NAMALWA (cell line): ENCODE results near the gene GPR137.
A peak's percentile ranks its signal among the peaks of the same experiment; 100 is the strongest.

Experiments
- DNase-seq: peaks from one replicate; pipeline ENCODE4 v3.0.0-alpha.2; 2015; ENCODE audit warnings: low spot score

The GPR137 gene

GRCh38 chr11:64264371-64264852, 21.2 kb upstream of the GPR137 start:
- no peak for DNase-seq

- DNase-seq, result no peak
Observed at GRCh38 chr11:64265176-64266160, 20.2 kb upstream of the GPR137 start.

DNA sequence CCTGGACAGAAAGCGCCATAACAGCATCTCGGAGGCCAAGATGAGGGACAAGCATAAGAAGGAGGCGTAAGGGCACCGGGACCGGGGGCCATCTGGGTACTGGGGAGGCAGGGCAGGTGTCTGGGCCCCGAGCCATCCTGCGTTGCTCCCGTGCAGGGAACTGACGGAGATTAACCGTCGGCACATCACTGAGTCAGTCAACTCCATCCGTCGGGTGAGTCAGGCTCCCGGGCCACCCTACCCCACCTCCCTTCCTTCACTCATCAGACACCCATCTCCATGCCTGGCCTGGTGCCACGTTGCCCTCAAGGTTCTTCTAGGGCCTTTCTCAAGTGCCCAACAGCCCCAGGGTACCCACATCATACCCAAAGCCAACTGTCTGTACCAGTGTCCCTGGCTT, 19.3 kb upstream of the GPR137 start:
- DNase-seq, result no peak

DNA sequence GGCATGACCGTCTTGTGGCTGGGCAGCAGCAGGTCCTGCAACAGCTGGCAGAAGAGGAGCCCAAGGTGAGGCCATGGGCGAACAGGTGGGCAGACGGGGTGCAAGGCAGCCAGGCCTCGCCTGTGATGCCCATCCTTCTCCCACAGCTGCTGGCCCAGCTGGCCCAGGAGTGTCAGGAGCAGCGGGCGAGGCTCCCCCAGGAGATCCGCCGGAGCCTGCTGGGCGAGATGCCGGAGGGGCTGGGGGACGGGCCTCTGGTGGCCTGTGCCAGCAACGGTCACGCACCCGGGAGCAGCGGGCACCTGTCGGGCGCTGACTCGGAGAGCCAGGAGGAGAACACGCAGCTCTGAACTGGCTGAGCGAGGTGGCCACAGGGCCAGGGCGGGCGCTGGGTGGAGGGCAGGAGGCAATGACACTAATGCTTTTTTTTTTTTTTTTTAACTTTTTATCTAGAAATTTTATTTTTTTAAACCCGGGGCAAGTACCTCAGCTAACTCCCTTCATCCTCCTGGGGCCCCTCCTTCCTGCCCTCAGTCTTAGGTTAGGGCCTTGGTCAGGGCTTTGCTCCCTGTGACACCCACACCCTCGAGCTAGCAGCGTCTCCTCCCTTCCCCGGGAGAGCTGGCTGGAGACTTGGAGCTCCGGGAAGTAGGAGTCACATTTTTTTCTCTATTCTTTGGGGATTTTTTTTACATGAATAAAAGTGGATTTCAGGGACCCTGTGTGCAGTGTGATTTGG, 18.3 kb upstream of the GPR137 start:
- DNase-seq, result no peak

DNA sequence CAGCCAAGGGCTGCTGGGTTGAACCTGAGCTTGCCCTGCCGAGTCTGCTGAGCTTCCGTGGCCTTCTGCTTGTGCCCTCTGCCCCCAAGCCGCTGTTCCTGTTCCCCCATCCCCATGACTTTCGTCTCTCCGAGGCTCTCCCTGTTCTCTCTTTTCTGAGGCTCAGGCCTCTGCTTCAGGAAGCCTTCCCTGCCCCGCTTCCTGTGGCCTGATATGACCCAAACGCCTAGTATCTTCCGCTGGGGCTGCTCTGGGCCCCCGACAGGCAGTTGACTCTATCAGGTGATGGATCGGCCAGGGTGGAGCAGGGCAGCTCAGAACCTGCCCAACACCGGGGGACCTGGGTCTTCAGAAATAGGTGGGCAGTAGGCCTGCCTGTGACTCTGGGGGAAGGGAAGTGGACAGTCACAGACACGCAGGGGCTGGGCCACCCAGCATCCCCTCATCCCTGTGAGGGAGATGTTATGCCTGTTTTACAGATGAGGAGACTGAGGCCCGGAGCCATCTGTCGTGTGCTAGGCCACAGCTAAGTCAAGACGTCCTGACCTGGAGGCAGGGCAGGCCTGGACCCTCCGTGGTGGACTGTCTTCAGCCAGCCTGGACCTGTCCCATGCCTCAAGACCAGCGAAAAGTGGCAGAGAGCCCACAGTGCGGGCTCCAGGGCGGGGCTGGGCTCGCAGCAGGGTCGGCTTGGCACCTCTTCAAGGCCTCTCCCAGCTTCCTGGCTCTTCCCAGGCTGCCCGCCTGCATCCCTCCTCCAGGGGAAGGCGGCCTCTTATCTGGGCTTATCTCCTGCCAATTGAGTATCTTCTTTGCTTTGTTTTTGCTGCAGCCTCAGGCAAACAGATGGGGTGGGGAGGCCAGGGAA, 17.4 kb upstream of the GPR137 start:
- DNase-seq, result no peak

DNA sequence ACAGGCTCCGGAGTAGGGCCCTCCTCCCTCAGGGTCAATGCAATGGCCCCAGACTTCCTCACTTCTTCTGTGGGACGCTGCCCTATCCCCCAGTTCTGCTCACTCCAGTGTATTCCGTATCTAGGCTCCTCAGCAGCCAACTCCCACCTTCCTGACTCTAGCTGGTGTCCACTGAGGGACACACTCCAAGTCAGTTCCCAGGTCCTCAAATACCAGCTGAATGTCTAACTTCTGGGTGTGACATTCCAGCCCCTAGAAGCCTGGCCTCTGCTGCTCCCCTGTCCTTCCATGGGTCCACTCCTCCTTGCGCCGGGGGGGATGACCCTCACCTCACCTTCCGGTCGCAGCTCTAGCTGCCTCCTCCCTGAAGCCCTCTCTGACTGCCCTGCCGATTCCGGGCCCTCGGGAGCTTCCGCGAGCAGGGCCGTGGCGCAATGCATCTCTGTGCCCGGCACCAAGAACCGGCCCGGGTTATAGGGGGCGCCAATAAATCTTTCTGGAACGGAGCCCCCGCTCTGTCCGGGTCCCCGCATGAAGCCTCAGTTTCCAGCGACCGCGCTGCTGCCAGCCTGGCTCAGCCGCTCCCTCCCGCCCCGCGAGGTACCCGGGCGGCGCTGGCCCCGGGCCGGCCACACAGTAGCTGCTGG, 16.6 kb upstream of the GPR137 start:
- DNase-seq, result peak; percentile 50

DNA sequence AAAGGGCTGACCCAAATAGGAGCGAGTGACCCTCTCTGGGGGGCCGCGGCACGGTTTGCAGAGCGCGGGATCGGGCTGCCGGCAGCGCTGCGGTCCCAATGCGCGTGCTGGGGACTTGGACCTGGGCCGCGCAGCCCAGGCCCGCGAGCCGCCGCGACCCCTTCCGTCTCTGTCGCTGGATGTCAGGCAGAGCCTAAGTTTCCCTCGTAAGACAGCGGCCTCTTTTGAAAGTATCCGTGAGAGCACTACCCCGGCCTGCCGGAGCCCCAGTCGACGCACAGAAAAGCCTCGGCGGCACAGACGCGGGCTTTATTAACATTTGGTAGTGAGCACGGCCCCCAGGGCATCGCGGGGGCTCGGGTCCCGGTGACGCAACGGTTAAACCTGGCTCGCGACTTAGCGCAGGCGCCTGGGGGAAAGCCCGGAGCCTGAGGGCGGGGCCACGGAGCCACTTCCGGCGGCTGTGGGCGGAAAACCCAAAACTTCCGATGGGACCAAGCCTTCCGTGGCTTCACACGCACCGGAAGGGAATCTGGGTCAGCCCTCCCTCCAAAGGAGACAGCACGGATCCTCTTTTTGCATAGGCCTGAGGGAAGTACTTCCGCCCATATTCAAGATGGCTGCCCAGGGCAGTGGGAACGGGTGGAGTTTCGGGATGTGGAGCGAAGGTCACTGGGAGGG, 16.0 kb upstream of the GPR137 start:
- DNase-seq, result peak; percentile 99

DNA sequence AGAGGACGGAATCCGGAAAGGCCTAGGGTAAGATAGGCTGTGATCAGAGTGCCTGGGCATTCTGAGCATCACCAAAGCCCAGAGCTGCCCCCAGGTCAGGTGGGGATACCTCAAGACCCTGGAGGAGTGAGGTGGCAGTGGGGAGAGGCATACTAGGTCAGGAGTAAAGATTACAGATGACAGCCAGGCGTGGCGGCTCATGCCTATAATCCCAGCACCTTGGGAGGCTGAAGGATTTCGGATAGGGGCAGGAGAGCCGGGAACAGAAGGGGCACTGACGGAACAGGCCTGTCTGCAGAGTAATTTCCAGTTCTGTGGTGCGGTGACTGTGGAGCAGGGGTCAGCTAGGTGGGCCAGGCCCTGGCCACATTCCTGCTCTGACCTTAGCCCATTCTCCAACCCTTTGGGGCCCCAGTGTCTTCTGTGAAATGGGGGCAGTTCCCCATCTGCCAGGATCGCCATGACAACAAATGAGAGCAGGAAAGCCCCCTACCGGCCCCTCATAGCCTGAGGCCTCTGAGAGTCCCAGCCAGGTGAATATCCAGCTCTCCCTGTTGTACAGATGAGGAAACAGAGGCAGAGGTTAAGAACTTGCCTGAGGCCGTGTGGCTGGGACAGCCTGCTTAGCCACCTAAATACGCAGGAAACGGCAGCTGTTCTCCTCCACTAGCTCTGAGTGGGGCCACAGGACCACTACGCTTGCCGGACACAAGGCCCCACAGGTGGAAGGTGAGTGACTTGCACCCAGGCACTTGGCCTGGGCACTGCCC, 10.4 kb upstream of the GPR137 start:
- no peak for DNase-seq

DNA sequence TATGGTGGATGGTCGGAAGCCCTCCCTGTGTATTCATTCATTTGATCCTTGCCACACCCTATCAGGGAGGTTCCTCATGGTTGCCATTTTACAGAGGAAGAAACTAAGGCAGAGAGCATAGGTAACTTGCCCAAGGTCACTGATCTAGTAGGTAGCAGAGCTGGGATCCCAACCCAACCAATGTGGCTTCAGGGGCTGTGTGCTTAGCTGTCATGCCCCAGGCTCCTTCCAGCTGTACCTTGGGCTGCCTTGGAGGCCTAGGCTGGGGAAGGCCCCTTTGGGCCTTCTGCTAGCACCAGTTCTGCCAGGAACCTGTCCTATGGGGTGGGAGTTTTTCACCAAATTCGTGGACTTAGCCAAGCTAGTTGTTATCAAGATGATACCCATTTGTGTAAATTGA, 9.8 kb upstream of the GPR137 start:
- DNase-seq, result no peak

GRCh38 chr11:64276653-64277431, 8.8 kb upstream of the GPR137 start:
- DNase-seq, result no peak

DNA sequence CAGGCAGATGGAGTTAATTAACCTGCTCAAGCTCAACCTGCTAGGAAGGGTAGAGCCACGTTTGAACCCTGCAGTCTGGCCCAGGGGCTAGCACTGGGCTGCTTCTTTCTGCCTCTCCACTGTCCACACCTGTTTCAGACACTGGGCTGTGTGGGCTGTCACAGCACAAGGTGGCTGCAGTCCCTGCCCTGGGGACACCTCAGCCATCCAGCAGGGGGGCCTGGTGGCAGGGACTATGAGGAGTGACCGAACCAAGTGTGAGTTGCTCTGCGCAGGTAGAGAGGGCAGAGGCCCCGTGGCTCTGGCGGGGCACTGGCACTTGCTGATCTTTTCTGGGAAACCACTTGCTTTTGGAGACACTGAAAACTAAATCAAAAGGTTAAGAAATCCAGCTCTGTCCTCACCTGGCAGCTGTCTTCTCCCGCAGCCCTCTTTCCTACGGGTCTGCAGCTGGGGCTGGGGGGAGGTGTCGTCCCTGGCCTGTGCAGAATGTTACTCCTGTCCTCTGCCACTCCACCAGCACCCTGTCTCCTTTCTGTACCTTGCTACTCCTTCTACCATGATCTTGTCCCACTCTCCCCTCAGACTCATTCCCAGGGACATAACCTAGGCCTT, 7.0 kb upstream of the GPR137 start:
- no peak for DNase-seq

DNA sequence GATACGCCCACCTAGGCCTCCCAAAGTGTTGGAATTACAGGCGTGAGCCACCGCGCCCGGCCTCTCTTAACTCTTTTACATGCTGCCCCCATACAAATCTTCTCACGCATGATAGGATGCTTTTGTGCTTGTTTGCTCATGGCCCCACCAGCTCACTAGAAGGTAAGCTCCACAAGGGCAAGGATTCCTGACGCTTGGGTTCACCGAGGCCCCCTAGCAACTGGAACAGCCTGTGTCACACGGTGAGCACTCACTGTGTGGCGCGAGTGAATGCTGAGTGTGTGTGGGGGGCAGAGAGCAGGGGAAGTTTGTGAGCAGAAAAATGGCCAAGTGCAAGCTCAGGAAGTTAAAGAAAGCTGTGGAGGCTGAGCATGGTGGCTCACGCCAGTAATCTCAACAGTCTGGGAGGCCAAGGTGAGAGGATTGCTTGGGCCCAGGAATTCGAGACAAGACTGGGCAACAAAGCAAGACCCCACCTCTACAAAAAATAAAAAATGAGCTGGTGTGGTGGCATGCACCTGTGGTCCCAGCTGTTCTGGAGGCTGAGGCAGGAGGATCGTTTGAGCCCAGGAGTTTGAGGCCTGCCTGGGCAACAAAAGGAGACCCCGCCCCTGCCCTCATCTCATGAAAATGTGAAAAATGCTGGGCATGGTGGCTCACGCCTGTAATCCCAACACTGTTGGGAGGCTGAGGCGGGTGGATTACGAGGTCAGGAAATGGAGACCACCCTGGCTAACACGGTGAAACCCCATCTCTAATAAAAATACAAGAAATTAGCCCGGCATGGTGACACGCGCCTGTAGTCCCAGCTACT, 3.5 kb upstream of the GPR137 start:
- DNase-seq, result no peak

DNA sequence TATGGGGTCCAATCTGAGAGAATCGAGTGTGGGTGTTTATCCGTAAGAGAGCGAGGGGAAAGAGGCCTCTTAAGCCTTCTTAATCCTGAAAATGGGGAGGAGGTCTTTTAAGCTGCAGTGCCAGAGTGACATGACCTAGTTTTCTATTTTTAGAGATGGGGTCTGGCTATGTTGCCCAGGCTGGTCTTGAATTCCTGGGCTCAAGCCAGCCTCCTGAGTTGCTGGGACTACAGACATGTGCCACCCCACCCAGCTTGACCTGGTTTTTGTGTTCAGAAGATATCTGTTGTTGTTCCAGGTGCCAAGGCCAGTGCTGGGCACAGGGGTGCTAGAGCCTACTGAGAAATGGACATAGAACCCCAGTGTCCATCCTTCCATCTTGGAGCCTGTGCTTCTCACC, 2.6 kb upstream of the GPR137 start:
- no peak for DNase-seq

DNA sequence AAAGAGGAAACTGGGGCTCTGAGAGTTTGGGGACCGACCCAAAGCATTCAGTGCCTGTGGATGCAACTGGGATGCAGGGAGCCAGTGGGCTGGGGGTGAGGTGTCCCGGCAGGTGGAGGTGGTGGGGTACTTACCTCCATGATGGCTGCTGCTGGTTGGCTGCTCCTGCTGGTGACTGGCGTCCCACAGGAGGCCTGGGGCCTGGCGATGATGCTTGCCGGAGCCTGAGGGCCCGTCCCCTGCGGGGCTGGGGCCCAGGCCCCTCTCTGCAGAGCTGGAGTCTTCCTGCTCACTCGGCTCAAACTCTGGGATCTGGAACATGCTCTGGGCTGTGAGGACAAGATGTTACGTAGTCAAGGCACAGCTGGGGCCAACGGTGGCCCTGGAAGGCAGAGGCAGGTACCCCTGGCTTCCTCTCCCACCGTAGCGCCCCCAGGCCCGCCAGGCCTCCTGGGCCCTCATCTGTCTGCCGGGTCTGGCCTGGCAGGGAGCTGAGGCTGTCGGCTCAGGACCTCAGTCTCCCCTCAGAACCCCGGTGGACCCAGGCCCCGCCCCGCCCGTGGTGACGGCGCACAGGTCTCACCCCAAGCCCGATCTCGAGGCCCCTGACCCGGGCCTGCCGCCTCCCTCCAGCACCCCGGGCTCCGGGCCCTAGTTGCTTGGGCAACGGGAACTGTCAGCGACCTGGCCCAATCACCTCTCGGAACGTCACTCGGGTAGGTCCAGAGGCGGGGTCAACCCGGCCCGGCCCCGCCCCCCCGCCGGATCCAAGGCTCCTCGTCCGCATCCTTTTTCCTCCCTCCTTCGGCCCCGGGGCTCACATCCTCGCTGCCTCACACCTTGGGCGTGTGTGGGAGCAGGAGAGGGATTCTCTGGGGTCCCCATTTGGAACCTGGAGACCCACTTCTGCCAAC, 1.3 kb upstream of the GPR137 start, which contains the start of gene BAD:
BAD (minus strand) TSS at position 618 of the 914 bp plus-strand sequence; CDS start at position 321, 297 bp downstream.
- DNase-seq, result peak; percentile 95

DNA sequence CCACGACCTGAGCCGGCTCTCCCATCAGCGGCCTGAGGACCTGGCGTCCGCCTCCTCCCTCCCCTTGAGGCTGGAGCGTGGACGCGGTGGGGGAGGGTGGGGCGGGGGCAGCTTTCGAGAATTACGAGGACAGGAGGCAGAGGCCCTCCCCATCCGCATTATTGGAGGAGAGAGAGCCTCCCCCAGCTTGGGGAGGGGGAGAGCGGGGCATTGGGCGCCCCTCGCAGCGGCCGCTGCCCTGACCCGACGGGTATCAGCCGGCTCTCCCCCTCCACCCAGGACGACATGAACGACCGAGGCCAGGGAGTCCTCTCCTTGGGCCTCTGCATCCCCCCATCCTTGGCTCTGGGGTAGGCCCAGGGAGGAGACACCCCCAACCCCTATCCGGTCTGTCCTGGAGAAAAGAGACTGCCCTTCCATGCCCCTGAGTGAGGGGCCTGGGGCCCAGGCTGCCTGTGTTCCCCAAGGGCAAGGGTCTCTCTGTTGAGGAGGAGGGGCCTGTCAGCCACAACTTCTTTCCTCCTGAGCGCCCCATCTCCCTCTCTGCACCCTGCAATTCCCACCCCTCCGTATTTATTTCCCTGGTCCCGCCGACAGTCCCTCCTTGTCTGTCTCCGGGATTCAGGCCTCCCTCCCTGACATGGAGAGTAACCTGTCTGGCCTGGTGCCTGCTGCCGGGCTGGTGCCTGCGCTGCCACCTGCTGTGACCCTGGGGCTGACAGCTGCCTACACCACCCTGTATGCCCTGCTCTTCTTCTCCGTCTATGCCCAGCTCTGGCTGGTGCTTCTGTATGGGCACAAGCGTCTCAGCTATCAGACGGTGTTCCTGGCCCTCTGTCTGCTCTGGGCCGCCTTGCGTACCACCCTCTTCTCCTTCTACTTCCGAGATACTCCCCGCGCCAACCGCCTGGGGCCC, 495 bp downstream of the GPR137 start:
- peak; percentile 65 for DNase-seq

DNA sequence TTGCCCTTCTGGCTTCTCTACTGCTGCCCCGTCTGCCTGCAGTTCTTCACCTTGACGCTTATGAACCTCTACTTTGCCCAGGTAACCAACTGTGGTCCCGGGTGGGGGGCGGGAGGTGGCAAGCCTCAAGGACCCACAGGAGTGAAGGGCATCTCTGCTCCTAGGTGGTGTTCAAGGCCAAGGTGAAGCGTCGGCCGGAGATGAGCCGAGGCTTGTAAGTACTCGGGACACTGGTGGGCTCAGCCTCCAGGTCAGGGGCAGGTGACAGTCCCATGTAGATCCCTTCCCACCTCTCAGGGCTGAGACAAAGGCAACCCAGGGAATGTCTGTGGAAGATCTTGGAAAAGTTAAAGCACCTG, 1.1 kb downstream of the GPR137 start:
- DNase-seq, result no peak
